HCT116 (cell line): ENCODE results near the gene POTEJ. TPM values are rescaled to one million over a fixed set of nuclear protein-coding genes. Genes with fewer than 3 reads are reported as not detected.
"Not testable (repeated sequence)": the region's sequence is repeated elsewhere in the genome, so short reads cannot be mapped to it uniquely, and the experiment has no call there.

Experiments used
- ATAC-seq: fragments of 200-7000 bp; cut with Tn5 transposase; 2 replicates; pipeline ENCODE4 v1.9.1; 2020; ENCODE audit warnings: mild to moderate bottlenecking, moderate library complexity
- BruUV-seq: library from RNA; stranded (reverse); fragments of 400-500 nt; replicated peaks from 2 replicates; lab custom pipeline; 2021; lab: Mats Ljungman, UMichigan
- CTCF ChIA-PET: fragments of 300-600 bp; sonication (Branson Sonifier 250); formaldehyde crosslinking; loops from one replicate; lab custom pipeline; 2021; ENCODE audit warnings: antibody characterized with exemption; lab: Charles Lee
- POLR2A ChIA-PET: fragments of 300-600, 350-600 bp; sonication (Branson Sonifier 250); formaldehyde crosslinking; loops from one replicate; lab custom pipeline; 2021; ENCODE audit warnings: antibody characterized with exemption; lab: Charles Lee
- RAD21 ChIA-PET, 2 experiments: fragments of 300-600 bp; sonication (Branson Sonifier 250); formaldehyde crosslinking; loops; one replicate each; lab custom pipeline; 2023; ENCODE audit warnings: low total read pairs in 2 of 2; ENCODE audit not compliant: uncharacterized antibody in 2 of 2, unreplicated experiment in 2 of 2, low non-redundant PET in 1 of 2; lab: Charles Lee
- DNase-seq: peaks from one replicate; pipeline ENCODE4 v3.0.0-alpha.2; 2010; ENCODE audit warnings: low read depth, low spot score
- H2AFZ ChIP-seq: fragments of 200-600 bp; shearing (Covaris generic), sonication (generic); 2 replicates; pipeline ENCODE4 v1.6.1; 2017; ENCODE audit warnings: low read depth, mixed run types, mixed read lengths, antibody characterized with exemption, low read length; ENCODE audit not compliant: poor library complexity, severe bottlenecking
- H3K27ac ChIP-seq: 2 replicates; pipeline ENCODE4 v1.5.1; 2012; ENCODE audit warnings: low read depth, low read length
- H3K27me3 ChIP-seq: fragments of 200-600 bp; sonication (generic); 2 replicates; pipeline ENCODE4 v1.6.1; 2016; ENCODE audit warnings: mixed run types, low read length, mixed read lengths; ENCODE audit not compliant: insufficient read depth
- H3K36me3 ChIP-seq, 2 experiments: fragments of 200-500 bp in 1 of 2; fragments of 200-600 bp in 1 of 2; sonication (Bioruptor generic) in 1 of 2; sonication (generic) in 1 of 2; 2 replicates each; pipeline versions ENCODE4 v1.5.1 to v1.6.1; 2014 to 2016; ENCODE audit warnings: low read length in 2 of 2, inconsistent platforms in 1 of 2, mixed read lengths in 1 of 2, mixed run types in 1 of 2; ENCODE audit not compliant: insufficient read depth in 2 of 2, control insufficient read depth in 1 of 2
- H3K4me1 ChIP-seq, 2 experiments: fragments of 200-600 bp in 1 of 2; sonication (generic) in 1 of 2; 2 replicates each; pipeline versions ENCODE4 v1.5.1 to v1.6.1; 2012 to 2017; ENCODE audit warnings: low read length in 2 of 2, inconsistent platforms in 1 of 2, mild to moderate bottlenecking in 1 of 2, mixed read lengths in 1 of 2, mixed run types in 1 of 2, moderate library complexity in 1 of 2; ENCODE audit not compliant: insufficient read depth in 2 of 2, control insufficient read depth in 1 of 2
- H3K4me2 ChIP-seq: fragments of 200-600 bp; sonication (generic); 2 replicates; pipeline ENCODE4 v1.6.1; 2017; ENCODE audit warnings: mixed run types, low read length, mixed read lengths
- H3K4me3 ChIP-seq, 2 experiments: fragments of 200-600 bp in 1 of 2; sonication (generic) in 1 of 2; replicated peaks in 1 of 2; 2 replicates each; pipeline ENCODE4 v1.5.1; 2011 to 2016; ENCODE audit warnings: low read length in 2 of 2, control low read depth in 1 of 2, low read depth in 1 of 2, mild to moderate bottlenecking in 1 of 2, mixed read lengths in 1 of 2, mixed run types in 1 of 2
- H3K79me2 ChIP-seq: fragments of 200-600 bp; sonication (generic); 2 replicates; pipeline ENCODE4 v1.6.1; 2017; ENCODE audit warnings: mild to moderate bottlenecking, mixed run types, low read length, moderate library complexity, mixed read lengths; ENCODE audit not compliant: insufficient read depth
- H3K9ac ChIP-seq: fragments of 200-600 bp; sonication (generic); 2 replicates; pipeline ENCODE4 v1.6.1; 2016; ENCODE audit warnings: low read length, mixed read lengths
- H3K9me2 ChIP-seq: fragments of 200-600 bp; sonication (generic), shearing (Covaris generic); 2 replicates; pipeline ENCODE4 v1.6.1; 2017; ENCODE audit warnings: mixed run types, mild to moderate bottlenecking, moderate library complexity; ENCODE audit not compliant: insufficient read depth
- H3K9me3 ChIP-seq, 2 experiments: fragments of 200-500 bp in 1 of 2; fragments of 200-600 bp in 1 of 2; sonication (Bioruptor generic) in 1 of 2; sonication (generic) in 1 of 2; 2 replicates each; pipeline ENCODE4 v1.6.1; 2014 to 2017; ENCODE audit warnings: low read length in 2 of 2, mixed read lengths in 2 of 2, inconsistent platforms in 1 of 2, low read depth in 1 of 2, mild to moderate bottlenecking in 1 of 2, mixed run types in 1 of 2, moderate library complexity in 1 of 2; ENCODE audit not compliant: control insufficient read depth in 1 of 2, insufficient read depth in 1 of 2
- H4K20me1 ChIP-seq: fragments of 200-600 bp; sonication (generic), shearing (Covaris generic); 2 replicates; pipeline ENCODE4 v1.6.1; 2017; ENCODE audit warnings: mixed run types, mild to moderate bottlenecking, moderate library complexity; ENCODE audit not compliant: insufficient read depth
- intact Hi-C: fragments of 100-400 bp; cut with micrococcal nuclease; formaldehyde crosslinking; loops from 2 replicates; pipeline ENCODE4 v1.10.0; 2022
- total RNA-seq: library from RNA; stranded (reverse); gene quantifications from one replicate; pipeline ENCODE4 v1.2.1, GENCODE V29; 2021; ENCODE audit not compliant: unreplicated experiment

POTEJ gene
- total RNA-seq, 1 experiment from 2014 or later = not detected

DNA sequence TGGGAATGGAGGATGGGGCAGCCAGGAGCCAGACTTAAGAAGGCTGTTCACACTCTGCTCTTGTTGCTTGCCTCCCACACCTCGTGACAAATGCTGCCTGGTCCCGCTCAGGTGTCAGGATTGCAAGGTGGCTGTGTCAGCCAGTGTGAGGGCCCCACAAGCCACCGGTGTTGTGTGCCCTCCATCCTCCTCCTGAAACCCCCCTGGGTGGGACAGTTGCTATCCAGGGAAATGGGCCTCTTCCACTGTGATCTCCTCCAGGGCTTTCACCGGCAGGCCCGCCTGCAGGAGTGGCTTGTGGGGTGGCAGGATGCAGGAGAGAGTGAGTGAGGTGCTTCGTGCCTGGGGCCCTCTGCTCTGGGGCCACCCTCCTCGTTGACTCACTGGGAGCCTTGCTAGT, 28.3 kb upstream of the POTEJ start:
- H3K27me3 ChIP-seq, BruUV-seq, H2AFZ ChIP-seq, H3K9ac ChIP-seq, ATAC-seq, H3K4me2 ChIP-seq, H3K4me3 ChIP-seq, H3K9me3 ChIP-seq, H3K9me2 ChIP-seq, DNase-seq, H3K4me1 ChIP-seq, POLR2A ChIA-PET, RAD21 ChIA-PET, H3K79me2 ChIP-seq, CTCF ChIA-PET, H4K20me1 ChIP-seq, H3K36me3 ChIP-seq, intact Hi-C loops, H3K27ac ChIP-seq: not testable (repeated sequence)

DNA sequence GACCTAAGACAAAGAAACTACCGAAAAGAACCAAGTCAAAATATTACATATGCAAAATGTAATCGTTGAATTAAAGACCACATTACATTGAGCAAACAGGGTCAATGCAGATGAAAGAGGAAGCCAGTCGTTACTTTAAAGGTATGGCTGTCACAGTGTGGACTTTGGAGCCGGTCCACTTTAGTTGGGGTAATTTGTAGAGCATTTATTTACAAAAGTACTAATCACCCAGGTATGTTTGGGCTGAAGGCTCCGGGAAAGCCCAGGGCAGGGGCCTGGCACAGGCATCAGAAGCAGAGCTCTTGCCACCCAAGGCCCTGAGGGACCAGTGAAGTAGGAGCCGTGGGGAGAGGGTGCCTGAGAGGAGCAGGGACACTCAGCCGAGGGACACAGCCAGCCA, 27.7 kb upstream of the POTEJ start:
- H3K27me3 ChIP-seq, H3K4me3 ChIP-seq, DNase-seq, H3K27ac ChIP-seq, H3K9ac ChIP-seq, H3K4me1 ChIP-seq, H2AFZ ChIP-seq, POLR2A ChIA-PET, CTCF ChIA-PET, RAD21 ChIA-PET, H3K36me3 ChIP-seq, intact Hi-C loops, H4K20me1 ChIP-seq, H3K9me3 ChIP-seq, ATAC-seq, H3K9me2 ChIP-seq, H3K4me2 ChIP-seq, BruUV-seq, H3K79me2 ChIP-seq: not testable (repeated sequence)

DNA sequence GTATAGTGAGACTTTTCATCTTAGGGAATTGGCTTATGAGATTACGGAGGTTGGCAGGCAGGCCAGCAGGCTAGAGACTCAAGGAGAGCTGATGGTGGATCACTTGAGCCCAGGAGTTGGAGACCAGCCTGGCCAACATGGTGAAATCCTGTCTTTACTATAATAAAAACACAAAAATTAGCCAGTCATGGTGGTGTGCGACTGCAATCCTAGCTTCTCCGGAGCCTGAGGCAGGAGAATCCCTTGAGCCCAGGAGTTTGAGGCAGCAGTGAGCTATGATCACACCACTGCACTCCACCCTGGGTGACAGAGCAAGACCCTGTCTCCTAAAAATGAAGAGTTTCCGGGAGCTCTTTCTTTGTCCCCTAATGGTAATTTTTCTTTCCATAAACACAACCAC, 26.5 kb upstream of the POTEJ start:
- H3K4me3 ChIP-seq, RAD21 ChIA-PET, POLR2A ChIA-PET, H2AFZ ChIP-seq, H3K9me2 ChIP-seq, H3K27ac ChIP-seq, H3K79me2 ChIP-seq, CTCF ChIA-PET, H3K4me2 ChIP-seq, BruUV-seq, intact Hi-C loops, H3K9me3 ChIP-seq, DNase-seq, H3K4me1 ChIP-seq, H3K9ac ChIP-seq, H4K20me1 ChIP-seq, ATAC-seq, H3K36me3 ChIP-seq, H3K27me3 ChIP-seq: not testable (repeated sequence)

DNA sequence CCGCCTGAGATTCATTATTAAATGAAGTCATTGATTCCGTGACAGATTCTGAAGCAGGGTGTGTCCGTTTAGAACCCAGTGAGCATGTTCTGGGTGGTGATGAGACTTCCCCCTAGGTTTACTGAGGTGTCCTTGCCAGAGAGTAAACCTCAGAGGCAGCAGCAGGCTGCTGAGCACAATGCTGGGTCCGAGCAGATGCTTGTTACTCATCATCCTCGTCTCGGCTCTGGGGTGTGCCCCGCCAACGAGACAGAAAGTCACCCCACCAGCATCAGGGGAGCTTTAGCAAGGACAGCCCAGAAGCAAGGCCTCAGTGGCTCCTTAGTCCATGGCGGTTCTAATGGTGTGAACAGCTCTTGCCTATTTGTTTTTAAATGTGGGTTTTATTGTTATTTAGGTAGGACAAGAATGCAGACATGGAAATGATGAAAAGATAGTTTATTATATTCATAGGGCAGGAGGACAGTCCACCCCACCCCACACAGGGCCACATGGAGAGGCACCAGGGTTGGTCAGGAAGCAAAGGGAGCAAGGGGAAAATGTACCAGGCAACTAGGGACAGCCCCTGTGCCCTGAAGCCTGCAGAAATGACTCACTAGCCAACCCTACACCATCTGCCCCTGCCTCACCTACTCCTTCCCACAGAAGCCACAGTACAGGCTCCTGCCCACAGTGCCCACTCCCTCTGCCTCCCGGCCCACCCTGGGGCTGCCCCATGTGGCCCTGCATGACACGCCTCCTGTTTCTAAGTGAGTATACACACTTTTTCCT, 22.4 kb upstream of the POTEJ start:
- CTCF ChIA-PET, intact Hi-C loops, H2AFZ ChIP-seq, POLR2A ChIA-PET, H3K9me3 ChIP-seq, H3K9me2 ChIP-seq, H3K4me3 ChIP-seq, RAD21 ChIA-PET, H3K79me2 ChIP-seq, ATAC-seq, H3K9ac ChIP-seq, H3K27ac ChIP-seq, H3K4me2 ChIP-seq, H3K4me1 ChIP-seq, DNase-seq, H3K27me3 ChIP-seq, H3K36me3 ChIP-seq, BruUV-seq, H4K20me1 ChIP-seq: not testable (repeated sequence)
